Left cardiac atrium (tissue), 4 donors: ENCODE measurements around the gene P2RY13. TPM values are rescaled to one million over a fixed set of nuclear protein-coding genes. Genes with fewer than 3 reads are reported as not detected.
A peak's percentile ranks its signal among the peaks of the same experiment; 100 is the strongest.

Experiments used
- ATAC-seq, 2 donors: fragments of 200-7000 bp; cut with Tn5 transposase; one replicate each; pipeline ENCODE4 v1.9.1; 2020; ENCODE audit warnings: mild to moderate bottlenecking in 2 of 2, moderate library complexity in 2 of 2
- DNase-seq: peaks from one replicate; pipeline ENCODE4 v3.0.0-alpha.2; 2020
- intact Hi-C, 2 donors: fragments of 100-400 bp; cut with DNase I; formaldehyde crosslinking; loops; one replicate each; pipeline versions ENCODE4 v1.14.1 to v1.15.1; 2022 to 2023
- total RNA-seq, 2 donors: library from RNA; stranded (reverse); fragmentation: NEBNext Ultra II Directional; extraction: Animal tissue kit (Norgen Biotek cat#: 25700); gene quantifications; one replicate each; pipeline ENCODE4 v1.2.1, GENCODE V29; 2021
- donor health status: DM: no; HTN: yes; CAD: no.
- donor health status: DM: no; HTN: yes; CAD: no; lungs with severe emphysema.
- donor health status: DM: yes; HTN: yes; CAD: no.
- donor health status: Dilated cardiomyopathy.

P2RY13 gene
- total RNA-seq, 2 donors from 2014 or later, result 1.0 to 2.5 TPM

GRCh38 chr3:151303751-151304150, 25.6 kb downstream of the P2RY13 start:
- intact Hi-C loops, result no loop called here
- ATAC-seq (no peak), DNase-seq (no peak)

DNA sequence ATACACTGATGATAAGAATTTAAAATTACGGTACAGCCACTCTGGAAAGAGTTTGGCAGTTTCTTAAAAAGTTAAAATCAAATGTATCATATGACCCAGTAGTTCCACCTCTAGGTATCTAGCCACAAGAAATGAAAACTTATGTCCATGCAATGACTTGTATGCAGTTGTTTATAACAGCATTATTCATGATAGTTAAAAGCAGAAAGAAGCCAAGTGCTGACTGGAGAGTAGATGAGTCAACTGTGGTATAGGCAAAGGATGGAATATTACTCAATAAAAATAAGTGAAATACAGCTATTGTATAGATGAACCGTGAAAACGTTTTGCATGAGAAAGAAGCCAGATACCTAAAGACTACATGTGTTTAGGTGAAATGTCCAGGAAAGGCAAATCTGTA, 27.6 kb downstream of the P2RY13 start:
- DNase-seq (no peak), ATAC-seq (no peak)
- intact Hi-C loops, result no loop called here

GRCh38 chr3:151300539-151300938, 28.8 kb downstream of the P2RY13 start:
- DNase-seq (no peak), ATAC-seq (no peak)
- intact Hi-C loops, result no loop called here

DNA sequence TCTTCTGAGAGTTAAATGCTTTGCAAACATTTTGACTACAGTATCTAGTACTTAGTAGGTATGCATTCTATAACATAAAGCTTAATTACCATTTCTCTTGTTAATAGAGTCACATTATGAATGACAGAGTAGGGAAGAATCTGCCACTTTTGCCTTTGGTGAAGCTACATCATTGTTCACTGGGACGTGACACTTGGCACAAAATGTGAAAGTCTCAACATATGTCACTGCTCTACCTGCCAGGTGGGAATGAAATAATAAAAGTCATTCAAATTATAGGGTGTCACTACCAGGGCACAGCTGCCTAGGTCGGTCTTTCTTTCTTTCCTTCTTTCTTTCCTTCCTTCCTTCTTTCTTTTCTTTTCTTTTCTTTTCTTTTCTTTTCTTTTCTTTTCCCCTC, 30.3 kb downstream of the P2RY13 start:
- ATAC-seq (no peak), DNase-seq (no peak)
- intact Hi-C loops, result no loop called here

DNA sequence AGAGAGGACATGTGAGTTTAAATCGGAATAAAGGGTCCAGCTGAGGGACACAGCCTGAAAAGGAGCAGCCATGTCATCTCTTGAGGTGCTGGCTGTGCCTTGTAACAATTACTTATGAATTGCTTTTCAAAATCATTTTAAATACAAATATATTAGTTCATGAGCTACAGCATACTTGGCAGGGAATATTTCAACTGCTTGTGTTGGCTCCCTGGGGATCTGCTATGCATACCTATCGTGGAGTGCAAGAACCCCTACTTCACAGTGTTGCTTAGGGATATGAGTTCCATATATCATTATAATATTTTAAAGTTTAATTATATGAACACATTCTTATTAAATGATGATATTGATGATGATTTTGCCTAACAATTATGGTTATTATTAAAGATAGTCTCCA, 31.9 kb downstream of the P2RY13 start:
- DNase-seq (no peak), ATAC-seq (no peak)
- intact Hi-C loops, result no loop called here

DNA sequence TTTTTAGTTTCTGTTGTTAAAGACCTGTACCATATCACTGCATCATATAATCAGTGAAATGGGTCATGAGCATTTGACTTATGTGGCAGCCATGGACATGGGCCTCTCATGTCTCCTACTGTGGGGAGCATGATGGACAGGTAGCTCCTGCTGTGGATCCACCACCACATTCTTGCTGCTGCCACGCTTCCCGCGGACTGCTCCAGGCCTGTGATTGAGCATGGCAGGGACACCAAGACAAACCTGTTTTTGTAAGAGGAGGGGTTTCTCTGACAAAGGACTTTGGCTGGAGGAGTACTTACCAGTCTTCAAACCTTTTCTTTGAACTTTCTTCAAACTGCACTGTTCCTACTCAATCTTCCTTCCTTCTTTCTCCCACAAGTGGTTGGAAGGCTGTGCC, 33.1 kb downstream of the P2RY13 start:
- intact Hi-C loops, result no loop called here
- ATAC-seq, result no peak
- DNase-seq, result no peak

- no peak for DNase-seq
- no peak for ATAC-seq
- intact Hi-C loops, result no loop called here
Measured at GRCh38 chr3:151293127-151293526, 36.2 kb downstream of the P2RY13 start.

- intact Hi-C loops, result no loop called here
- ATAC-seq, result no peak
- no peak for DNase-seq
Measured at GRCh38 chr3:151290673-151291072, 38.7 kb downstream of the P2RY13 start.

DNA sequence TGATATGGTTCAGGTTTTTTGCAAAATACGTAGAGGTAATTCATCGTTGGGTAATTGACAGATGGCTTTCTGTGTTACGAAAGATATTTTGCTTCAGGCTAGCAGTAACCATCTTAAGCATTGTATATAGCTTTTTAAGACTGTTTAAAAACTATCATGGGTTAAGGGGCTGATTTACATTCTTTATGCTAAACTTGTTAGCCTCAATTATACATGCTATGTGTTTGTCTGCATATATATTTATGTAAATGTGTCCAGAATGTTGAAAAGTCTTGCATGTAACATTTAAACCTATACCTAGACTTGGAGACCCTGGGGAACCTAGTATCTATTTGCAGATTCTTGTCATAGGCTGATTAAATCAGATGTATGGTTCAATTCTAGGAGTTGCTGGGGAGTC, 39.9 kb downstream of the P2RY13 start:
- ATAC-seq (no peak), DNase-seq (no peak)
- intact Hi-C loops, result no loop called here

DNA sequence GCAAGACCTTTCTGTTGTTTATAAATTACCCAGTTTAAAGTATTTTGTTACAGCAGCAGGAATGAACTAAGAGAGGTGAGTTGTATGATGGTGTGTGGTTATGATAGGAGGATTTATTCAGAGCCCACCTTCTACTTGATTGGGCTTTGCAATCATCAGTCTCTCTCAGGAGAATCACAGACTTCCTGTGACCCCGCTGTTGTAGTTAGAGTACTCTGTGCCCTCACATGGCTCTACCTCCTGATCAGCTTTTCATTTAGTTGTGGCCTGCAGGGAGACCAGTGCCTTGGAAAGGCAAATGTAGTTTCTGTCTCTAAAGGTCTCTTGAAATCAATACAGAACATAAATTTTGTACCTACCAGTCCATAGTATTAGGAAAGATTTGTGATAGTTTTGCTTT, 43.4 kb downstream of the P2RY13 start:
- intact Hi-C loops, result no loop called here
- ATAC-seq, result no peak

GRCh38 chr3:151283907-151284461, 45.4 kb downstream of the P2RY13 start:
- peak; percentile 32 for DNase-seq

More for the DNA sequence above, 43.4 kb downstream of the P2RY13 start:
- DNase-seq, result no peak

DNA sequence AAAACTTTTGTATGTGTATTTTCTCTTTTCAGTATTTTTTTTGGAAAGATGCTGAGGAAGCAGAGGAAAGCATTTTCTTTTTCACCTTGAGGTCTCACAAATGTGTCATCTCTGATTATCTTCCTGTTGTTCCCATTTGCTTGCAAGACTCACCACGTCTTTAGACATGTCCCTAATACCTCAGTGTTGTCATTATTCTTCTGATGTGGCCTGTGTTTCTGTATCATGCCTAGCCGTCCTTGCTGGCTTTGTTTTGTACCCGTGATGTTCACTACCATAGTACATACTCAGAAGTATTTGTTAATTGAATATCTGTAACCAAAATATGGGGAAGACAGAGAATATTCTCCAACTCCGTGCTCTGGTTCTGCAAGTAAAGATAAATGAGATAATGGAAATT, 46.0 kb downstream of the P2RY13 start:
- DNase-seq, result no peak
- intact Hi-C loops, result loop anchor here (1.0 to 5.0 kb wide), 4 partner anchors 56 to 116 kb away; no protein-coding TSS in a partner anchor
- no peak for ATAC-seq

More at GRCh38 chr3:151283907-151284461, 45.4 kb downstream of the P2RY13 start:
- intact Hi-C loops, result loop anchor here (1.0 to 5.0 kb wide), 4 partner anchors 57 to 117 kb away; no protein-coding TSS in a partner anchor
- peak; percentile 34 to 48 for ATAC-seq

- ATAC-seq, result peak; percentile 61 to 67
- intact Hi-C loops, result loop anchor here (1.0 to 5.0 kb wide), 4 partner anchors 56 to 116 kb away; no protein-coding TSS in a partner anchor
Measured at GRCh38 chr3:151282921-151283320, 46.4 kb downstream of the P2RY13 start.

GRCh38 chr3:151281671-151282324, 47.6 kb downstream of the P2RY13 start:
- ATAC-seq (peak in 1 of 2 donors; percentile 31), DNase-seq (no peak)
- intact Hi-C loops, result loop anchor here (2.0 to 5.0 kb wide), 3 partner anchors 54 to 114 kb away; no protein-coding TSS in a partner anchor

More at GRCh38 chr3:151282921-151283320, 46.4 kb downstream of the P2RY13 start:
- DNase-seq, result no peak

DNA sequence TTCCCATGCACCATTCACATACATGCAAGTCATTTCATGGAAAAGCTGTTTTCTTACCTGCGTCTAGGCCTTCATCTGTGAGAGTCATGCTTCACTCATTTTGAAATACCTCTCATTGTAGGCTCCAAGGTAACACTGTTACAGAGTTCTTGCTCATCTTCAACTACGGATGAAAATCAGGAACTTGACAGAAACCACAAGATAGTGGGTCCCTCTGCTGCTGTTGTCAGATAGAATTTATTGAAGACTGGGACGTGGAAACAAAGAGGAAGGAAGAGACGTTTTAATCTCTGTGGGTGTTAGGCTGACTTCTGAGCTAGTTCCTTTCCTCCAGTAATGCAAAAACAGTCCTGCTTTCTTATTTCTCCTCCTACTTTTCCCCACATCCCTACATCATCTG, 51.1 kb downstream of the P2RY13 start, which contains the start of gene P2RY14:
P2RY14 (minus strand) TSS at position 313 of the 400 bp plus-strand sequence. CDS start 64,226 bp downstream, outside the sequence.
- intact Hi-C loops, result no loop called here

DNA sequence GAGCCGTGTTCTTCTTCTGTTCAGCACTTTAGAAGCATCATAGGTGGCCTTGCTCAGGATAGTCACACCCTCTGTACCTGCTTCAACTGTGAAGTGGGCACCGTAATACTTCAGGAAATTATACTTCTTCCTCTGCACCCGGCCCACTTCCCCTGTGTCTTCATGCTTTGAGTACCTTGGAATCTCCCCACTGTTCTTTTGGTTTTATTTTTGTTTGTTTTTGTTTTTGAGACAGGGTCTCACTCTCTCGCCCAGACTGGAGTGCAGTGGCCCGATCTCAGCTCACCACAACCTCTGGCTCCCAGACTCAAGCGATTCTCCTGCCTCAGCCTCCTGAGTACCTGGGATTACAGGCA, 52.7 kb downstream of the P2RY13 start:
- ATAC-seq (no peak), DNase-seq (no peak)
- intact Hi-C loops, result no loop called here

More for the DNA sequence above, 51.1 kb downstream of the P2RY13 start, which contains the start of gene P2RY14:
- ATAC-seq, result peak in 1 of 2 donors; percentile 52
- DNase-seq, result no peak

Other genes starting within 250 kb of the P2RY13 start
- under 1 TPM; 0.44 to 0.50 TPM for gene MED12L, start 243.9 kb downstream of the P2RY13 start, total RNA-seq
- 1 to 10 TPM in 1 of 2 donors, under 1 TPM in 1; 0.62 to 1.2 TPM for gene GPR171, start 126.3 kb downstream of the P2RY13 start, total RNA-seq
- gene P2RY14, start 51.0 kb downstream of the P2RY13 start, total RNA-seq, result 1 to 10 TPM; 1.5 to 4.5 TPM
- gene GPR87, start 12.7 kb downstream of the P2RY13 start, total RNA-seq, result not detected
- gene P2RY12, start 55.2 kb upstream of the P2RY13 start, total RNA-seq, result 1 to 10 TPM; 1.4 to 2.7 TPM
- gene IGSF10, start 131.5 kb upstream of the P2RY13 start, total RNA-seq, result 10 to 100 TPM in 1 of 2 donors, 1 to 10 TPM in 1; 2.5 to 11.5 TPM